AG04450 (cell line): ENCODE results near the gene CDC5L. TPM values are rescaled to one million over a fixed set of nuclear protein-coding genes. Genes with fewer than 3 reads are reported as not detected.
"Not testable (repeated sequence)": the region's sequence is repeated elsewhere in the genome, so short reads cannot be mapped to it uniquely, and the experiment has no call there.

Experiments used
- CTCF ChIA-PET: fragments of 300-600, 350-600 bp; formaldehyde crosslinking; extraction: SDS; loops from one replicate; lab custom pipeline; 2022; ENCODE audit warnings: antibody characterized with exemption, inconsistent platforms; lab: Charles Lee
- POLR2A ChIA-PET: fragments of 350-600 bp; formaldehyde crosslinking; extraction: SDS; loops from one replicate; lab custom pipeline; 2021; ENCODE audit warnings: antibody characterized with exemption, inconsistent platforms; lab: Yijun Ruan, JAX
- DNase-seq: peaks from one replicate; pipeline ENCODE4 v3.0.0-alpha.2; 2011; ENCODE audit warnings: low read depth, low spot score
- H3K27ac ChIP-seq: one replicate; pipeline ENCODE4 v1.5.1; 2012; ENCODE audit warnings: low read depth, low read length, control low read depth
- H3K27me3 ChIP-seq: one replicate; pipeline ENCODE4 v1.6.0; 2012; ENCODE audit warnings: low read length; ENCODE audit not compliant: control insufficient read depth, insufficient read depth
- H3K4me3 ChIP-seq: 2 replicates; pipeline ENCODE4 v1.5.1; 2011; ENCODE audit warnings: mild to moderate bottlenecking, low read depth, low read length, control low read depth
- H3K9me3 ChIP-seq: 2 replicates; pipeline ENCODE4 v1.5.1; 2012; ENCODE audit warnings: low read length; ENCODE audit not compliant: control insufficient read depth, insufficient read depth
- polyA plus RNA-seq: library from polyadenylated mRNA; depleted of rRNA; stranded (reverse); fragments of >200 nt; gene quantifications from 2 replicates; pipeline ENCODE4 v1.2.3, GENCODE V29; 2011
- TF ChIP-seq, protein P1 (sequence below): IDR thresholded peaks from 2 replicates; pipeline ENCODE4 v1.5.1; 2011; ENCODE audit warnings: low read depth, low read length, control low read depth, inconsistent platforms

The CDC5L gene
- polyA plus RNA-seq, 1 experiment = 22.4 TPM

DNA sequence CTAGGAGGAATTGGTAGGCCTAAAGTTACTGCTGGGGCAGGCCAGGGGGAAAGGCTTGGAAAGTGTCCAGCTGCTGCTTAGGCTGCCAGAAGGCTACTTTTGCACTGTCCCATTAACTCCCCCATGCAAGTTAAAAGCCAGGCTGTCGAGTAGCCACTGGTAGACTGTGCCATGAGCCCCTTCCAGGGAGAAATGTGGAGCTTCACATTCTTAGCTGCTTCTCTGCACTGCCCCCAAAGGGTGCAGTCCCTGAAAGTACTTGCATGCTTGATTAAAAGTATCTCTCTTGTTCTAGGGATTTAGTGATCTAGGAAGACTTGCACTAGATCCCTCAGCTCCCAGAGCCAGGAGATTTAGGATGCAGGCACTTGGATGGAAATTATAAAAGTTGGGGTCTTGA is 57.3 kb downstream of the CDC5L start:
- Histone ChIP-seq H3K27ac (no peak overlapping the region), H3K4me3 (no peak overlapping the region), H3K9me3 (peaks cover 5% of the 10 kb centered on the region), H3K27me3 (no peaks in the 10 kb centered on the region)
- no peak for DNase-seq
- CTCF ChIA-PET = interaction anchor here (1.0 to 6.4 kb wide), 5 partner anchors 10 to 31 kb away, joined by 3 to 64 read pairs (median 3); no protein-coding TSS in a partner anchor
- TF ChIP-seq, protein P1, sequence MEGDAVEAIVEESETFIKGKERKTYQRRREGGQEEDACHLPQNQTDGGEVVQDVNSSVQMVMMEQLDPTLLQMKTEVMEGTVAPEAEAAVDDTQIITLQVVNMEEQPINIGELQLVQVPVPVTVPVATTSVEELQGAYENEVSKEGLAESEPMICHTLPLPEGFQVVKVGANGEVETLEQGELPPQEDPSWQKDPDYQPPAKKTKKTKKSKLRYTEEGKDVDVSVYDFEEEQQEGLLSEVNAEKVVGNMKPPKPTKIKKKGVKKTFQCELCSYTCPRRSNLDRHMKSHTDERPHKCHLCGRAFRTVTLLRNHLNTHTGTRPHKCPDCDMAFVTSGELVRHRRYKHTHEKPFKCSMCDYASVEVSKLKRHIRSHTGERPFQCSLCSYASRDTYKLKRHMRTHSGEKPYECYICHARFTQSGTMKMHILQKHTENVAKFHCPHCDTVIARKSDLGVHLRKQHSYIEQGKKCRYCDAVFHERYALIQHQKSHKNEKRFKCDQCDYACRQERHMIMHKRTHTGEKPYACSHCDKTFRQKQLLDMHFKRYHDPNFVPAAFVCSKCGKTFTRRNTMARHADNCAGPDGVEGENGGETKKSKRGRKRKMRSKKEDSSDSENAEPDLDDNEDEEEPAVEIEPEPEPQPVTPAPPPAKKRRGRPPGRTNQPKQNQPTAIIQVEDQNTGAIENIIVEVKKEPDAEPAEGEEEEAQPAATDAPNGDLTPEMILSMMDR = no peak
- POLR2A ChIA-PET = no interaction called here

DNA sequence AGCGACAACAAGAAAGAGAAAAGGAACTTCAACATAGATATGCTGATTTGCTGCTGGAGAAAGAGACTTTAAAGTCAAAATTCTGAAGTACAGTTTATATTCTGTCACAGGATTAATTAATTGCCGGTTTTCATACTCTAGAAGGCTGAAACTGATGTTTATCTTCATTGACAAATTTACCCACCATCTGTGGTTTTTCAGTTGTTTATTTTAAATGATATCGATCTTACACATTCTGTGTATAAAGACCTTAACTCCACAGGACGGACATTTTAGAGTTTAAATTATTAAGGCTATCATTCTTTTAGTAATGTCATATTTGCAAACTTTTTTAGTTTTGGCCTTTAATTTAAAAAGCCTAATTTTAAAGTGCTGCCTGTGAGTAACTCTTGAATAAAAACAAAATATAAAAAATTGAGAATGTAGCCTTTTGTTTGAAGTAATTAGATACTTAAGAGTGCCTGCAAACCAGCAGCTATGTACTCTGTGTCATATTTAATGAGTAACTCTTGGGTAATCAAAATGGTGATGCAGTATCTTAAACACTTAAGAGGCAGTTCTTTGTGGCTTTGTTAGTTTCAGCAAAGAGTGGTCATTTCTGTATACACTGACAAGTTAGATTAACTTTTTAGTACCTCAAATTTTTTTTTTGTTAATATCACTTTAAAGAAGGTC is 59.3 kb downstream of the CDC5L start:
- ChIA-PET POLR2A (no interaction called here), CTCF (interaction anchor here (0.8 to 6.4 kb wide), 4 partner anchors 9 to 29 kb away, joined by 7 to 64 read pairs (median 11); no protein-coding TSS in a partner anchor)
- Histone ChIP-seq H3K27ac (no peak overlapping the region), H3K9me3 (peaks cover 5% of the 10 kb centered on the region), H3K4me3 (no peak overlapping the region), H3K27me3 (no peaks in the 10 kb centered on the region)
- peak; percentile 34 for DNase-seq
- TF ChIP-seq, protein P1 = no peak

DNA sequence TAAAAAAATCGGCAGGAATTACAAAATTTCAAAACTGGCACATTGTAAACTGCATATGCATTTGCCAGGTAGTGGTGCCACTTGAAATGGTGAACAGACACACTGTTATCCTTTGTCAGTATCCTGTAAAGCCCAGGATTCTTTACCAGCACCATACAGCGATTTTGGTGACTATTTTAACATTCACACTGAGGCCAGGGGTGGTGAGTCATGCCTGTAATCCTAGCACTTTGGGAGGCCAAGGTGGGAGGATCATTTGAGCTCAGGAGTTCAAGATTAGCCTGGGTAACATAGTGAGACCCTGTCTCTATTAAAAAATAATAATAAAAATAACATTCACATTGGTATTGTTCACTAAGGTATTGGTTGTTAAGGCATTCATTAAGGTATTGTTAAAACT is 61.7 kb downstream of the CDC5L start:
- H3K4me3 ChIP-seq, H3K27me3 ChIP-seq, DNase-seq, H3K9me3 ChIP-seq, POLR2A ChIA-PET, H3K27ac ChIP-seq: not testable (repeated sequence)
- CTCF ChIA-PET = interaction anchor here (1.1 kb wide), 1 partner anchor 26 kb away, joined by 3 read pairs; no protein-coding TSS in a partner anchor

DNA sequence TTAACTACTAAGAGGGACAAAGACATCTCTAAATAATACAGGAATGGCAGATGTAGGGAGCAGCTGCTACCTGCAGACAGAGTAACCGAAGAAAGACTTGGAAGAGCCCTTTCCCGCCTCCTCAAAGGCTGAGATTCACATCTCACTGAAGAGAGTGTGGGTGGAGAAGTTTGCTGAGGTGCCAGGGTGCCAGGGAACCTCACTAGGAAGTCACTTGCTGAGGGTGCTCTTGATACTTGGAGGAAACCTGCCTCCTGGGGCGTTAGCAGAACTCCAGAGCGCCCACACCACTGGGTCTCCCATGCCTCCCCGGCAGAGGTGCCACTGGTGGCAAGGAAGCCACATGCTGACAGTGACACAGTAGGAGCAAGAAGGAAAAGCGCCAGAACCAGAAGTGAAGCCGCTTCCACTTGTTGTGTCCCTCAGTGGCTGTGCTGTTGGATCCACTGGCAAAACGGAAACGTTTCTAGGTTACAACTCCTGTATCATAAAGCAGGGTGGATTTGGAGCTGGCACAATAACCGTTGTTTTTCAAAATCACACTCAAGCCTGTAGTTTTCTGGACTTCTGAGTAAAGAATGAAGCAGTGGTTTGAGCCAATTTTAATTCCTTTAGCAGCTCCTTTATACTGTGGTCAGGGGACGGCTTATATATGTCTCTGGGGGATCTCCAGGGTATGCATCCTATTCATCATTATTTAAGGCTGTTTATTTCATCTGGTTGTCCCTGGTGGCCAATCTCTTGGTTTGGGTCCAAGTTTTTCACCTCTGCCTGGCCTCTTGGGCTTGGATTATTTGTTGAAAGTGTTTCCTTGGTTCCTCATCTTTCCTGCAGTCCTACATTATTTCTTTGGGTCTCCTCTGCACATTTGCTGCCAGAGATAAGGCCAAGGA is 64.5 kb downstream of the CDC5L start:
- POLR2A ChIA-PET = no interaction called here
- Histone ChIP-seq H3K27me3 (no peaks in the 10 kb centered on the region), H3K27ac (peak overlapping the region; percentile 60), H3K9me3 (no peaks in the 10 kb centered on the region), H3K4me3 (no peak overlapping the region)
- CTCF ChIA-PET = interaction anchor here (2.6 to 13.6 kb wide), 2 partner anchors 21 to 24 kb away, joined by 11 to 190 read pairs; no protein-coding TSS in a partner anchor
- TF ChIP-seq, protein P1 = no peak
- DNase-seq = no peak

DNA sequence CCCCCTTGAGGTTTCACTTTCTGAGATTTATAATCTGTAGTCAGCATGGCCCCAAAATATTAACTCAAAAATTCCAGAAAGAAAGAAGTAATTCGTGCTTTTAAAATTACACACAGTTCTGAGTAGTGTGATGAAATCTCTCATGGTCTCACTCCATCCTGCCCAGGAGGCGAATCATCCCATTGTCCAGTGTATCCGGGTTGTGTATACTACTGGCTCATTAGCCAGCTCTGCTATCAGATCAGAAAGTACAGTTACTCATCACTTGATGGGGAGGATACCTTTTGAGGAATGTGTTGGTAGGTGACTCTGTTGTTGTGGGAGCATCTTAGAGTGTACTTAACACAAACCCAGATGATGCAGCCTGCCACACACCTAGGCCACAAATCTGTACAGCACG is 65.2 kb downstream of the CDC5L start:
- POLR2A ChIA-PET = no interaction called here

More for the DNA sequence above, 65.2 kb downstream of the CDC5L start:
- no peak overlapping the region for H3K4me3 ChIP-seq
- H3K27me3 ChIP-seq = no peaks in the 10 kb centered on the region
- peak; percentile 38 for DNase-seq
- TF ChIP-seq, protein P1 = no peak
- CTCF ChIA-PET = interaction anchor here (2.6 to 13.6 kb wide), 2 partner anchors 22 to 23 kb away, joined by 11 to 190 read pairs; no protein-coding TSS in a partner anchor
- peak overlapping the region; percentile 60 for H3K27ac ChIP-seq
- no peaks in the 10 kb centered on the region for H3K9me3 ChIP-seq
